ENCODE results near the gene RPS29.

The RPS29 gene

GRCh38 chr14:49546766-49547165 is 39.4 kb downstream of the RPS29 start:
- Mint-ChIP-seq H3K4me1 (no peaks in the 10 kb centered on the region), H3K4me3 (no peak overlapping the region), H3K9me3 (no peaks in the 10 kb centered on the region), H3K27ac (no peak overlapping the region), H3K36me3 (no peaks in the 10 kb centered on the region)
- DNase-seq (ENCODE audit: low spot score in 2 of 2) (no peak), ATAC-seq (no peak)

- Mint-ChIP-seq H3K4me1 (no peaks in the 10 kb centered on the region), H3K27ac (no peak overlapping the region)
Observed at GRCh38 chr14:49545716-49546115, 40.5 kb downstream of the RPS29 start.

DNA sequence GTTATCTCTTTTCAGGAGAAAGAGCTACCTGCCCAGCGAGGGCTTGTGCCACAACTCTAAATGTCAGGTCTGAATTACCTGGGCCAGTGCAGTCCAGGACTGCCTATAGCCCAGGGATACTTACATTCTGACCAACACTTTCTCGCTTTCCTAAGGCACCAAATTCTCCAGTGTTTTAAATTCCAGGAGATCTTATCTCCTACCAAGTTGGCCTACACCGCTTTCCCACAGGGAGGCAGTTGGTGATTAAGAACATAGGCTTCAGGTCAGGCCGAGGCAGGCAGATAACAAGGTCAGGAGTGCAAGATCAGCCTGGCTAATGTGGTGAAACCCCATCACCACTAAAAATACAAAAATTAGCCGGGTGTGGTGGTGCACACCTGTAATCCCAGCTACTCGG is 41.1 kb downstream of the RPS29 start:
- Mint-ChIP-seq H3K27ac (no peak overlapping the region), H3K9me3 (no peaks in the 10 kb centered on the region), H3K4me1 (no peaks in the 10 kb centered on the region), H3K4me3 (no peak overlapping the region), H3K36me3 (no peaks in the 10 kb centered on the region)
- no peak for DNase-seq (ENCODE audit: low spot score in 2 of 2)
- no peak for ATAC-seq

More at GRCh38 chr14:49545716-49546115, 40.5 kb downstream of the RPS29 start:
- DNase-seq (ENCODE audit: low spot score in 2 of 2) = no peak
- Mint-ChIP-seq H3K4me3 (no peak overlapping the region), H3K9me3 (no peaks in the 10 kb centered on the region), H3K36me3 (no peaks in the 10 kb centered on the region)
- no peak for ATAC-seq

DNA sequence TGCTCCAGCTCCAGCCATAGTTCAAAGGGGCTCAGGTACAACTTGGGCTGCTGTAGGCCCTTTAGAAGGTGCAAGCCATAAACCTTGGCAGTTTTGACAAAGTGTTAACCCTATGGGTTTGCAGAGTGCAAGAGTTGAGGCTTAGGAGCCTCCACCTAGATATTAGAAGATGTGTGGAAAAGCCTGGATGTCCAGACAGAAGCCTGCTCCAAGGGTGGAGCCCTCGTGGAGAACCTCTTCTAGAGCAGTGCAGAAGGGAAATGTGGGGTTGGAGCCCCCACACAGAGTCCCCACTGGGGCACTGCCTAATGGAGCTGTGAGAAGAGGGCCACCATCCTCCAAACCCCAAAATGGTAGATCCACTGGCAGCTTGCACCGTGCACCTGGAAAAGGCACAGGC is 45.1 kb downstream of the RPS29 start:
- H3K4me3 Mint-ChIP-seq = no peak overlapping the region
- no peaks in the 10 kb centered on the region for H3K4me1 Mint-ChIP-seq

DNA sequence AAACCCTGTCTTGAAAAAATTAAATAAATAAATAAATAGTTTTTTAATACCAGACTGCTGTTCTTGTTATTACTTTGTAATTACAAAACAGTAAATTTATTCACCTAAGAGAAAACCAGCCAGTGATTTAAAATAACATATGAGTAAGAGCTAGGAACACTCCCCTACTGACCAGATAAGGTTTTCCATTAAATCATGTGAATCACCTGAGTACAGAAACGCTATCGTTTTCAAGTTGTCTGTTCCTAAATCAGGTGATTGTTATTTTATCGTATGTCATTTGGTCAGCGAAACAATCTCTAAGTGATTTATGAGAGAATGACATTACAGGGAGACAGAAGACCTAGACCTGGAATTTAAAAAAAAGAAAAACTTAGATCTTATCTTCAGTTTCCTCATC is 47.3 kb downstream of the RPS29 start:
- H3K9me3 Mint-ChIP-seq = no peaks in the 10 kb centered on the region
- H3K36me3 Mint-ChIP-seq = no peaks in the 10 kb centered on the region
- H3K4me3 Mint-ChIP-seq = no peak overlapping the region
- DNase-seq (ENCODE audit: low spot score in 2 of 2) (no peak), ATAC-seq (no peak)
- no peak overlapping the region for H3K27ac Mint-ChIP-seq
- no peaks in the 10 kb centered on the region for H3K4me1 Mint-ChIP-seq

More for the DNA sequence above, 45.1 kb downstream of the RPS29 start:
- DNase-seq (ENCODE audit: low spot score in 2 of 2) = no peak
- Mint-ChIP-seq H3K27ac (no peak overlapping the region), H3K36me3 (no peaks in the 10 kb centered on the region), H3K9me3 (no peaks in the 10 kb centered on the region)
- no peak for ATAC-seq
